Measurements from ENCODE around the gene GRPEL1.

GRCh38 chr4:7041246-7041645 is 26.6 kb downstream of the GRPEL1 start:
- TF ChIP-seq BCL11A (IDR thresholded peaks at IDR 0.05; ENCODE audit: low read depth in 2 of 2, low read length in 2 of 2) (no peak), POLR2A (IDR thresholded peaks at IDR 0.05; ENCODE audit: control extremely low read depth in 1 of 2, low read depth in 2 of 2, low read length in 2 of 2) (no peak), RFX5 (IDR thresholded peaks at IDR 0.05; ENCODE audit: borderline replicate concordance, low read depth, low read length) (no peak), GABPA (IDR thresholded peaks at IDR 0.05; ENCODE audit: borderline replicate concordance, insufficient read depth, low read length) (no peak), MAFK (IDR thresholded peaks at IDR 0.05; ENCODE audit: low read depth, low read length) (no peak), TEAD4 (IDR thresholded peaks at IDR 0.05; ENCODE audit: low read depth, low read length) (no peak), USF2 (IDR thresholded peaks at IDR 0.05; ENCODE audit: low read length) (no peak), RBBP5 (IDR thresholded peaks at IDR 0.05; ENCODE audit: borderline replicate concordance, low read depth, low read length) (no peak)
- TF ChIP-seq, protein P1, sequence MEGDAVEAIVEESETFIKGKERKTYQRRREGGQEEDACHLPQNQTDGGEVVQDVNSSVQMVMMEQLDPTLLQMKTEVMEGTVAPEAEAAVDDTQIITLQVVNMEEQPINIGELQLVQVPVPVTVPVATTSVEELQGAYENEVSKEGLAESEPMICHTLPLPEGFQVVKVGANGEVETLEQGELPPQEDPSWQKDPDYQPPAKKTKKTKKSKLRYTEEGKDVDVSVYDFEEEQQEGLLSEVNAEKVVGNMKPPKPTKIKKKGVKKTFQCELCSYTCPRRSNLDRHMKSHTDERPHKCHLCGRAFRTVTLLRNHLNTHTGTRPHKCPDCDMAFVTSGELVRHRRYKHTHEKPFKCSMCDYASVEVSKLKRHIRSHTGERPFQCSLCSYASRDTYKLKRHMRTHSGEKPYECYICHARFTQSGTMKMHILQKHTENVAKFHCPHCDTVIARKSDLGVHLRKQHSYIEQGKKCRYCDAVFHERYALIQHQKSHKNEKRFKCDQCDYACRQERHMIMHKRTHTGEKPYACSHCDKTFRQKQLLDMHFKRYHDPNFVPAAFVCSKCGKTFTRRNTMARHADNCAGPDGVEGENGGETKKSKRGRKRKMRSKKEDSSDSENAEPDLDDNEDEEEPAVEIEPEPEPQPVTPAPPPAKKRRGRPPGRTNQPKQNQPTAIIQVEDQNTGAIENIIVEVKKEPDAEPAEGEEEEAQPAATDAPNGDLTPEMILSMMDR (IDR thresholded peaks at IDR 0.05; ENCODE audit: control extremely low read depth in 1 of 3, insufficient read depth in 1 of 3, low read depth in 1 of 3, low read length in 3 of 3) = no peak
- TF ChIP-seq, protein P2, sequence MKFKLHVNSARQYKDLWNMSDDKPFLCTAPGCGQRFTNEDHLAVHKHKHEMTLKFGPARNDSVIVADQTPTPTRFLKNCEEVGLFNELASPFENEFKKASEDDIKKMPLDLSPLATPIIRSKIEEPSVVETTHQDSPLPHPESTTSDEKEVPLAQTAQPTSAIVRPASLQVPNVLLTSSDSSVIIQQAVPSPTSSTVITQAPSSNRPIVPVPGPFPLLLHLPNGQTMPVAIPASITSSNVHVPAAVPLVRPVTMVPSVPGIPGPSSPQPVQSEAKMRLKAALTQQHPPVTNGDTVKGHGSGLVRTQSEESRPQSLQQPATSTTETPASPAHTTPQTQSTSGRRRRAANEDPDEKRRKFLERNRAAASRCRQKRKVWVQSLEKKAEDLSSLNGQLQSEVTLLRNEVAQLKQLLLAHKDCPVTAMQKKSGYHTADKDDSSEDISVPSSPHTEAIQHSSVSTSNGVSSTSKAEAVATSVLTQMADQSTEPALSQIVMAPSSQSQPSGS (IDR thresholded peaks at IDR 0.05; ENCODE audit: low read length) = no peak
